OCI-M1 (cell line): ENCODE data around the gene RRBP1.

Experiments used
- DNase-seq: peaks from one replicate; lab custom pipeline; 2025; lab: John Stamatoyannopoulos, UW

RRBP1 gene

DNA sequence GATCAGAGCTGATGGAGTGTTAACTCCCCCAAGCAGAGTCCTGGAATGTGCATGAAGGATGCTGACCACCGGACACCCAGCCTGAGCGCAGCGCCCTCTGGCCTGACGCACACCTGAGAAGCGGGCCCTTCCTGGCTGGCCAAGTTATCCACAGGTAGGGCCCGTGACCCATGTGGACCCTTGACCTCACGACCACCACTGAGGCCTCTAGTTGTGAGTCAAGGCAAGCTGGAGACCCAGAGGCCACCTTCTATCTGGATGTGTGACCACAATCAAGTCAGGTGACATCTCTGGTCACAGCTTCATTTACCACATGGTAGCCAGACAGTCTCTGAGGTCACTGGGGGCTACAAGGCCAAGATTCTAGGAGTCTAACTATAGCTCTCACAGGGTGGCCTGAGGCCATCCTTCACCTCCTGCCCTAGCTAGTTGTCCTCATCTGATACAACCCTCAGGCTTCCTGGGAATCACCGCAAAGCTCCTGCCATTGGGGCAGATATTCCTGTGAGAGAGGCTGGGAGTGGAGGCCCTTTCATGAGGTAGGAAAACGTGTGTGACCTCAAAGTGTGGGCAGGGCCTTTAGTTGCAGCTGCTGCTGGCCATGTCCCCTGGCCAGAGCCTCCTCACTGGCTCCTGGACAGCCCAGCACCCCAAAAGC is 59.1 kb downstream of the RRBP1 start:
- DNase-seq: peak; percentile 2

DNA sequence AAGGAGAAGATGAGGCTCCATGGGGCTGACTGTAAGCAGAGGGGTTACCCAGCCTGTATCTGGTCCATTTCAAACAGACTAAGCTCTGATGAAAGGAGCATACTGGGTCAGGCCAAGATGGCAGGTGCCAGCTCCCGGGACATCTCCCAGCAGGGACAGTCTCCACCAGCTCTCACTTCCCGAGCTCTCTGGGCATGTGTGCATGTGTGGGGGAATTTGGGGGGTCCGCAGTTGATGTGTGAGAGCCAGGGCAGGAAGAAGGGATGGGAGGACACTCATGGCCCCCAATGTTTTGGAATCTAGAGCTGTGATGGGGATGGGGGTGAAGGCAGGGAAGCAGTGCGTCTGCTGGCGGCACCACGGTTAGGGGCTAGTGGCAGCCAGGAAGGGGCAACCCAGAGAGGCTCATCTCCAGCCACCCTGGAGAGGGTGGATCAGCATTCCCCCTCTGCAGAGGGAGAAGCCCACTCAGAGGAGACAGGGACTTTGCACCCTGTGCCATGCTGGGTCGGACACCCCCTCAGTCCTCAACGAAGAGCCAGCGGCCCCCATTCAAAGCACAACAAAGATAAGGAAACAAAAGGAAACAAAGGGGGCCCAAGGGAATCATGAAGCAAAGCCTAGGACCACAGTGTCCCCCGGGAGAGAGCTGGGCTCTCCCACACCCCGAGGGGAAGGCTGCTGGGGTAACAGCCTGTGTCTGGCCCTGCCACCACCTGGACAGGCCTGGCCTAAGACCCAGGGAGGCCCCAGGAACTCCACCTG is 59.8 kb downstream of the RRBP1 start:
- DNase-seq: no peak

DNA sequence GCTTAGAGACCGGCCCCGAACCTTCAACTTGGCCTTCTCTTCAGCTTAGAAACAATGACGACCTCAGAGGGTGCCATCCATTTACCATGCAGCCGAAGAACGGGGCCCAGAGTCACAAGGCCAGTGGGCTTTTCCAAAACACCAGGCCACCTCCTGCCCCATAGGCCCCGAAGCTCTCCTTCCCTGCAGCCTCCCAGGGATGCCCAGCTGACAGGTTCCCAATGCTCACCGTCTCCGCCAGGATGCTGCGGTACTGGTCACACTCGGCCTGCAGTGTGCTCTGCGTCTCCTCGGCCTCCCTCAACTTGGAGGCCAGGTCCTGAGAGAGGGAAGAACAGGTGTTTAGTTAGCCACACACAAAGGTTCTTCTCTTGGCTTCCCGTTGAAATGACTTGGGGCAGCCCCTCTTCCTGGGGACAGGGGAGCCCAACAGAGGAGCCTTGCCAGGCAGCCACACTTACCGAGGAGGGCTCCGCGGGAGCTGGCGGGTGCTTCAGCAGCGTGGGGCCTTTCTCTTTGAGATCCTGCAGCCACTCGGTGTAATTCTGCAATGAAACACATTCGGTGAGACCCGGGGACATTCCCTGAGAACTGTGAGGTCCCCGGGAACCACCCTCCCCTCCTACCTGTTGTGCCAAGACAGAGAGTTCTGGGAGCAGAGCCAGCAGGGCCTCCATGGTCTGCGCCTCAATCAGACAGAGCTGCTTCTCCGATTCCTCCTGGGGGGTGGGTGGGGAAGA is 60.6 kb downstream of the RRBP1 start:
- no peak for DNase-seq

DNA sequence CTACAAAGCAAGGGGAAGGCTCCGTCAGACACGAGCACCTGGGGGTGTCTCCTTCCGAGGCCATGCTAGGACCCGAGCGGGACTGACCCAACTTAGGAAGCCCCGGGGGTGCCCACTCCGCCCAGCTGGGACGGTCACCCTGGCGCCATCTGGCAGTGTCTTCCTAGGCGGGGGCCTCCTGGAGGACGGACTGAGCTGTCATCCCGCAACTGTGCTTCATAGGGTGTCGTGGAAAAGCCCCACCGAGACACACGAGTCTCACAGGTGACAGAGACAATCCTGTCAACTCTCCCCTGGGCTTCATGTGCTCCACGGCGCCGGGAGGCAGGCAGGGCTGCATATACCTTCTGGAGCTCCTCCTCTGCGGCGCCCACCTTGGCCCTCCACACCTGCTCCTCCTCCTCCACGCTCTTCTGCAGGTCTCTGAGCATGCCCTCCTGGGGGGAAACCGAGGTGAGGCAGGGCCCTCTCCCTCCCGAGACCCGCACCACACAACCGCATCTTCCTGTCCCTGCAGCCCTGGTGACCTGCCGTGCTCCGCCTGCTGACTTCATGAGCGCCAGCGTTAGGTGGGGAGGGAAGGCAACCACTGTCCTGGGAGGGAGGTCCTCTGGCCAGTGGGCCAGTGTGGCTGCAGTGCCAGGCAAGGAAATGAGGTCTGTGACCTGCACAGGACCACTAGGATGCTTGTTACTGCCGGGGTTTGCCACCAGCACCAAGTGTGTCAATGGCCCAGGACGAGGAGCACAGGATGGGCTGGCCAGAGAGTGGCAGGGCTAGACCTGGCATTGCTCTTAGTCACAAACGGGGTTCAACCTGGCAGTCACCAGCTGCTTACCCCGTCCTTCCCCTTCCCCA is 61.4 kb downstream of the RRBP1 start:
- no peak for DNase-seq

DNA sequence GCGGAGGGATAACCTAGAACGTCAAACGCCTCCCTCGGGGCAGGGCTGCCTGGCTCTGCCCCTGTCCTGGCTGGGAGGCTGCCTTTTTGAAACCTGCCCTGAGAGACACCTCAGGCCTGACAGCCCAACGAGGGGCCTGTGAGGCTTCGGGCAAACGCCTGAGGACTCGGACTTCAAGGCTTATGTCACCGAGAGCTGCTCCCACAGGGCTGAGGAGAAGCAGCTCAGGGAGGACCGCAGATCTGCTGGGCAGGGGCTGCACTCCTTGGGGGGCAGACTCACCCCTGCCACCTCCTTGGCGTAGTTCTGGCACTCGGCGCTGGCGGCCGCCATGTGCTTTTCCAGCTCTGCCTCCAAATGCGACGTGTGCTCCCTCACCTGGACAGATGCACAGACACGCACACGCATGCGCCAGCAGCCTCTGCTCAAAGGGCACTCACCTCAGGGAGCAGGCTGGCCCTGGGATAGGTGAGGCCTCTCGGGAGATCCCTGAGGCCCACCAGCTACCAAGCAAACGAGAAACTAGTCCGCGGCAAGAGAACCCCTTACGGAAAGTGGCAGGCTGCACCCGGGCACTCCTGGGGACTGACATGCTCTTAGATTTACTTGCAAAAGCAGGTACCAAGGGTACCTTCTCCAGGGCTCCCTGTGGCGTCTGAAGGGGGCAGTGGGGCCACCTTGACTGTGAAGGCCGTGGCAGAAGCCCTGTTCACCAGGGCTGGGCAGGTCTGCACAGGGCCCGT is 62.5 kb downstream of the RRBP1 start:
- DNase-seq: no peak

DNA sequence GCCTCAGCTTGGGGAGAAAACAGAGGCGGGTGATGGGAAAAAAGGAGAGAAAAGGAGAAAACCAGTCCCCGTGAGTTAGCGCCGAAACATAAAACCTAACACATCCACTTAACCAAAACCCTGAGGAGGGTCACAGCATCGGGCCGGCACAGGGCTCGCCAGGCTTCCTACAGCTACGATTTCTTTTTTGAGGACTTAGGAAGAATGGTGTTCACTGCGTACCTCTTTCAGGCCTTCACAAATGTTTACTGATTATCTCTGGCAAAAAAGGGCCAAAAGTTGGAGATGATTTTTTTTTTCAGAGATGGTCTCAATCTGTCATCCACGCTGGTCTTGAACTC is 63.4 kb downstream of the RRBP1 start:
- no peak for DNase-seq

DNA sequence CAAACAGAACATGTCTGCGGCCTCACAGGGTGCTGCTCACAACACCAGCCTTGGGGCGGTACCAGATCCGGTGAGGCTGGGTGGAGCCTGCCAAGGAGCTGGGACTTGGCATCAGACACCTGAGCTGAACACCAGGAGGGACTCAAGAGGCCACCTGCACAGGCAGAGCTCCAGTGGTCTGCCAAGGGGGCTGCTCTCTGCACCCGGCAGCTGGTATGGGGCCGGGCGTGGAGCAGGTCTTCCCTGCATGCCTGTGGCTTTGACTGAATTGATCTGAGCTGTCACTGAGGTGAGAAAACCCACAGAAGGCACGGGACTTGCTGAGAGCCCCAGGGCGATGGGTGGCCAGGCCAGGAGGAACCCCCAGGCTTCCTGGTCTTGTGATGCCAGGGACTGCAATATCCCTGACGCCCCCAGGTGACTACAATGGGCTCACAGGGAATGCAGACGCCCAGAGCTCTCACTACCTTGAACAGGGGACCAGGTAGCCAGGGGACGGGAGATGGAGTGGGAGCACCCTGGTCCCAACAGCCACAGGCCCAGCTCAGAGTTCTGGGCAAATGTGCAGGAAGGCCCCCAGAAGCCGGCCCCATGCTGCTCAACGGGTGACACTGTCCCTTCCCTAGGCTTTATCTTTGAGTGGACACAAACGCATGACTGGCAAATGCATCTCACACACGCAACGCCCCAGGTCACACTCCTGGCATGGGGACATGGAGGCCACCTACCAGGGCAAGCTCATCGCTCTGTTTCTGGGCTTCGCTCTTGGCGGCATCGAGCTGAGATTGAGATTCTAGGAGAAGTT is 64.0 kb downstream of the RRBP1 start:
- no peak for DNase-seq

DNA sequence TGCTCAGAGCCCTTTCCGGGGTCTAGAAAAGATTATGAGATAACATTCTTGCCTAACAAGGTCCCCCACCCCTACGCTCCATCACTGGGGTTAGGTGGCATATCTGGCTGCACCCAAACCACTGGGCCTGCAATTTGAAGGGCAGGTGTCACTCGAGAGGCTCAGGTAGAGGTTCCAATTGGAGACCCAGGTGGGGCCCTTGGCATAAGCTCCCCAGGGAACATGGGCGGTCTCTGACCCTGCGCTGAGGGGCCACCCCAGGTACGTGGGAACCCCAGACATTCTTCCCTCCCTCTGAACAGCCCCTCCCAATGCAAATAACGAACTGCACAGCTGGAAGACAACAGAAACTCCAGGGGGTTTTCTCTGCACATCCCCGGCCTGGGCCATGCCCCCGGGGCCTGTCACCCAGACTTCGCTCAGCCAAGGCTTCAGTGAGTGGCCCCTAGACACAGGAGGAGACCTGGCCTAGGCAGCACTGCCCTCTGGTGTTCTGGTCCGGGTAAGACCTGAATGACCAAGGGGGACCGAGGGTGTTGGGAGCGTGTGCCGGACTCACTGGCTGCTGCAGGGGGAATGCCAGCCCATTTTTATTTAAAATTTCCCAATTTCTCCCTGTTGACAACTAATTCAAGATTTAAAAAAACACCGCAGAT is 64.7 kb downstream of the RRBP1 start:
- peak; percentile 36 for DNase-seq

DNA sequence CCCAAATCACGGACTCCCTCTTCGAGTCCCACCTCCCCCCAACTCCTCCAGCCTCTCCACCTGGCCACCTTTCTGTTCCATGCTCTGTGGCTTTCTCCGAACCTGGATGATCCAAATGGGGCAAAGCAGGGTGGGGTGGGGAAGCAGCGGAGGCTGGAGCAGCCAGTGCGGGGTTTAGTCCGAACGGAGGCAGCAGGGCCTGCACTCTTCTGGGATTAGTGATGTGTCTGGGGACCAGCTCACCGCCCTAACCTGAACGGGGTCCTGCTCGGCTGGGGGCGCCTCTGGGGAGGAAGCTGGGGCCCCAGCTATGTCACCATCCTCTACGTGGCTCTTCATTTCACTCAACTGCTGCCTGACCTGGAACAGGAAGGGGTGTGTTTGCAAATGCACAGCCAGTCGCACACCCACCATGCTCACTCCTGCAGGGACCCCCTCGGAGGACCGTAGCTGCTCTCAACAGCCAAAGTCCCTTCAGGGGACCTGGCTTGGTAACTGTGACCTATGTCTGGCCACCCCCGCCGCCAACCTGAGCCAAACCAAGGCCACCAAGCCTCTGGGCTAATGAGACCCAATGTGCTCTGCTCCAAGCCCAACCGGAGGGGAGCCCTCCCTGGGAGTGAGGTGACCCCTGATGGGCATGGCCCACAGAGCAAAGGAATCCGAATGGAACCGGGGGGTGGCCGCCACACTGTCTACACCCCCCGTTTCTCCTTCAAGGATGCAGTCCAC is 65.4 kb downstream of the RRBP1 start:
- DNase-seq: no peak

DNA sequence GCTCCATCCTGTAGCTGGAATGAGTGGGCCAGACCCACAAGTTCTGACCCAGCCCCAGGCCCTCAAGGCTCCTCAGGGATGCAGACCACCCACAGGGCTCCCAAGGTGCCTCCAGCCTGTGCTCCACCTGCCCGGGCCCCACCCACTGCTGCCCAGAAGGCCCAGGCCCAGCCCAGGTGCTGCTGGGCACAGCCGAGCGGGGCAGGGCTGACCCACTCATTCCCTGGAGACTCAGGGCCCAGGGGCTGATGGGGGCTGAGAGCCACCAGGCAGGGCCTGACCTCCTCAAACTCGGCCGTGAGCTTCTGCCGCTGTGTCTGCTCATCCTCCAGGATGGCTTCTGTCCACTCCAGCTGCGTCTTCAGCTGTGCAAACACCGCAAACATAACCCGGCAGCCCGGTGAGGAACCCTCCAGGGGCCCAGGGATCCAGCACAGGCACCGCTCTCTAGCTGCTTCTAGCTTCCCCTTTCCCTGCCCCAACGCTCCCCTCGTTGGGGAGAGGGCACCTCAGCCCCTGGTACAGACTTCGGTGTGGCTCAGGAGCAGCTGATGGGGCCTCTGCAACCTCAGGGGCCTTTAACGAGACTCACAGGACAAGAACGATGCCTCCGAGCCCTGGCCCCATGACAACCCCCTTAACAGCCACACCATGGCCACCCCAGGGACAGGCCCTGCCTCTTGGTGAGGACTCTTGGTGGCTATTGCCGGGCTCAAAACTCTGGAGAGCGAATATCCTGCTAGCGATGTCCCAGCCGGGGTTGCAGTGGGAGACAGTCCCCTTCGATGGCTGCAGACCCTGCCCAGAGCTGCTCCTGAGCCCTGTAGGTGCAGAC is 66.2 kb downstream of the RRBP1 start:
- DNase-seq: no peak

DNA sequence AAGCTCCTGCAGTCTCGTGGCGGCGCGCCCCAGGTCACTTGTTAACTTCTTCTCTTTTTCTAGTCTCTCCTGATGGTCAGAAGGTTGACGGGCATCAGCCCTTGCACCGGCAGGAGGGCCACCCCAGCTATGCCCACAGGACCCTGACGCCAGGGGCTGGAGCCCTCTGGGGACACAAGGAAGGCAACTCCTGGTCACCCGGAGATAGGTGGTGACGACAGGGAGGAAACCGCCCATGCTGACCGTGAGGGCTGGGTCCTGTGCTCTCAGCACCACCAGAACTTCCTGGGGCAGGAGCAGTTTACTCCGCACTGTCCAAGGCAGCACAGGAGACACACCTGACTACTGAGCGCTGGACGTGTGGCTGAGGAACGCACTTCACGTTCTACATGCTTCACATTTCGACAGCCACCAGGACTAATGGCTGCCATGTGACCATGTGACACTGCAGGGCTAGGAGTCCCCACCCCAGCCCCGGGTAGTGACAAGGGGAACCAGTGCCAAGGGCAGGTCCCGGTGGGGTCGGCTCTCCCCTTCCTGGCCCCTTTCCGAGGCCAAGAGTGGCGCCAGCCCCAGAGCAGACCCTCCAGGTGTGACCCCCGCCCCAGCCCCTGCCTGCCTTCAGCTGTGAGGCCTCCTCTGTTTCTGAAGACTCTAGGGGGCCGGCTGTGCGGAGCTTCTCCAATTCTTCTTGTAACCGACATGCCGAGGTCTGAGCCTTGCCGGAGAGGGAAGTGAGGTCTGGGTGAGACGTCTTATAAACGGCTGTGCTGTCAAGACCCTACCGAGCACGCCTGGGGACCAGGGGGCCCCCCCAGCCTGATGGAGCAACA is 67.0 kb downstream of the RRBP1 start:
- DNase-seq: no peak

DNA sequence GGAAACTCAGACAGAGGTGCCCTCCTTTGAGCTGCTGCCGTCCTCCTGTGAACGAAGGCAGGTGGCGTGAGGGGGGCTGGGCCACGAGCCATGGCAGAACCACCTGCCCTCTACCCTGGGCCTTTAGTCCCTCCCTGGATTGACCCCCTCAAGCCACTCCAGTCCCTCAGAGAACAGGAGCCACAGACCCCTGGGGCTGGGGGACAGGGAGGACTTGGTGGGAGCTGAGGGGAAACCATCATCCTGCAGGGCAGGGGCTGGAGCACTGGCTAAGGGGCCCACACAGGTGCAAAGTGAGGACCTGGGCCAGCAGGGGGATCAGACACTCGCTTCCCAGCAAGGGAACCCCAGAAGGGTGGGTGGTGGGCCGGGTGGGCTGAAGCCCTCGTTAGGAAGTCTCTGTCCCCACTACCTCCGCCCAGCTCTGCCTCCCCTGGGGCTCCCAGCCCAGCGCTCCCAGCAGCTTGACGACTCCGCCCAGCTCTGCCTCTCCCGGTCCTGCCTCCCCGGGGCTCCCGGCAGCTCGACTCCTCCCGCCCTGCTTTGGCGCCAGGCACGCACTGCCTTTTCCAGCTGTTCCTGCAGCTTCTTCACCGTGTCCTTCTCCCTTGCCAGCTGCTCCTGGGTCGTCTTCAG is 67.7 kb downstream of the RRBP1 start:
- no peak for DNase-seq

DNA sequence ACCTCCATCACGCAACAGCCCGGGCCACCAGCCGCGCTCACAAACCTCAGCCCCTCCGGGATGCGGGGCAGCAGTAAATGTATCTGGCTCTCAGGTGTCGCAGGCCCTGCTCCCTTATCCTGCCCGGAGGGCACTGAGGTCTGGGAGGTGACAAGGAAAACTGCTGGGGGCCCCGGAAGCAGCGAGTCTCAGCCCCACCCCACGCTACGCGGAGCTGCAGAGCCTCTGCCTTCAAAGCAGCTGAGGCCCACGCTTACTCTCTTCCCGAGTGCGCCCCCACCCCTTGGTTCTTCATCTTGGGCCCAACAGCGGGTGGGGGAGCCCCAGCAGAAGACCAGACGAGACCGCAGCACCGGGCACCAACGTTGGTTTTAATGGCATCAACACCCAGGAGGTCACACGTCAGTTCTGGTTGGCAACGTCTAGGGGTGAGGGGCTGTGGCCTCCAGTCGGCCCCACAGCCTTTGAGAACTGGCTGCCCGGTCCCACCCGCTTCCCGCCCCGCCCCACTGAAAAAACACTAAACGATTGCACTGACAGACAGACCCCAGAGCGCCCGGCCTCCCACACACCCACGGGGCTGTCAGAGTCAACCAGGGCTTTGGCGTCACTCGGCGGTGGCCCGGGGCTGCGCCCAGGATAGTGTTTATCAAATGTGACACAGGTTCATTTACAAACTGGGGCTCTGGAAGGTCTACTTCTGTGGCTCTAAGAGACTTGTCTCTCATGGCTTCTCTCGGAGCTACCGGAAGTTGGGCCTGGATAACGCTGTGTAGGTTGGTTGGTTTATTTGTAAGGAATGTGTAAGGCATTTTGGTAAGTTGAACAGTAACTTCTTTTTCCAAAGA is 68.5 kb downstream of the RRBP1 start:
- DNase-seq: no peak

DNA sequence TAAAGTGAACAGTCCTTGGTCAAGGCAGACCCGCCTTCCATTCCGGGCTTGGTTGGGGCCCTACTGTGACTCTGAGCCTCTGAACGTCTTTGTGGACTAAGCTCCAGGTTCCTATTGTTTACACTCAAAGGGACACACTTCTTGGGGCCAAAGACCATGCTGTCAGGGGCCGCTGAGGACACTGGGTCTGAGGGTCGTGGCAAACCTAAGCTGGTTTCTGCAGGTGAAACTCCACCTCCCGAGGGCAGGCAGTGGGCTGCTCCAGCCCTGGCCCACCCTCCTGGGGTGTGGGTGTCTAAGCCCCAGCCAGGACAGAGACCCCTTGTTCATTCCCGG is 69.1 kb downstream of the RRBP1 start:
- DNase-seq: no peak

DNA sequence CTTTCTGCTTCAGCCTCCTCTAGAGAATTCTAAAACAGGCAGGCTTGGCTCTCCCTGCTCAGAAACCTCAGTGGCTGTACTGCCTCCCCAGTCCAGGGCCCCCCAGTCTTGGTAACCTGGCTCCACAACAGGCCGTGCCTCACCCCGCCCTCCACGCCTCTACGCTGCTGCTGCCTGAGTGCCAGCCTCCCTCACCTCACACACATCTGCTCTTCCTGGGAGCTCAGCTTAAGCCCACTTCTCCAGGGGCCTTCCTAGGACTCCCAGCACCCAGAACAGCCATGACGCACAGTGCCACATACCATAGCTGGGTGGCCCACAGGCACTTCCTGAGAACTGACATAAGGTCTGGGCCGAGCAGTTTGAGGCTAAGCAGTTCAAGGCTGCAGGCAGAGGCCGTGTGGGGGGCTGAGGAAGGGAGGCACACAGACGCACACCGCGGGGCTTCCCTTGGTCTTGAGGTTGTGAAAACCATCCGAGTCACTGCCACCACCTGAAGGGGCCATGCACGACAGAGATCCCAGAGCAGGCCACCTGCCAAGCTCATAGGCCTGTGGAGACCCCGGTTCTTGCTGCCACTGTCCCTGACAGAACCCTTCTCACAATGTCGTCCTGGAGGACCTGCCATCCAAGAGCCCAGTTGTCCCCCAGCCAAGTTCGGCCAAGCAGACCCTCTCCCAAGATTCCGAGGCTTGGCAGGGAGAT is 69.6 kb downstream of the RRBP1 start:
- DNase-seq: no peak
